Epithelial cell of esophagus (primary cell): ENCODE results near the gene KDM5A.
A peak's percentile ranks its signal among the peaks of the same experiment; 100 is the strongest.
"Not testable (repeated sequence)": the region's sequence is repeated elsewhere in the genome, so short reads cannot be mapped to it uniquely, and the experiment has no call there.

ENCODE experiments used
- DNase-seq: peaks from one replicate; pipeline ENCODE4 v3.0.0; 2010; ENCODE audit warnings: low read depth
- H3K4me3 ChIP-seq: 2 replicates; pipeline ENCODE4 v1.5.1; 2011; ENCODE audit warnings: mild to moderate bottlenecking, low read length, control low read depth
- CTCF ChIP-seq: IDR thresholded peaks from 2 replicates; pipeline ENCODE4 v1.5.1; 2011; ENCODE audit warnings: low read depth, mild to moderate bottlenecking, low read length, control low read depth, inconsistent platforms; ENCODE audit not compliant: insufficient read depth; ENCODE audit errors: missing control alignments

Gene KDM5A

GRCh38 chr12:359091-359490, 30.0 kb downstream of the KDM5A start:
- DNase-seq, result no peak
- H3K4me3 ChIP-seq, result no peak overlapping the region
- no peak for TF ChIP-seq CTCF

- H3K4me3 ChIP-seq, result no peak overlapping the region
- TF ChIP-seq CTCF, result no peak
- peak; percentile 46 for DNase-seq
These were observed 32.7 kb downstream of the KDM5A start for GRCh38 chr12:356276-356988.

GRCh38 chr12:351197-351596, 37.9 kb downstream of the KDM5A start:
- not testable (repeated sequence) for H3K4me3 ChIP-seq, DNase-seq

- peak; percentile 3 for DNase-seq
- not testable (repeated sequence) for H3K4me3 ChIP-seq
These were observed 39.5 kb downstream of the KDM5A start for GRCh38 chr12:349625-350024.

GRCh38 chr12:343036-343435, 46.1 kb downstream of the KDM5A start:
- peak; percentile 39 for DNase-seq
- H3K4me3 ChIP-seq, result not testable (repeated sequence)

GRCh38 chr12:337039-337438, 52.1 kb downstream of the KDM5A start:
- TF ChIP-seq CTCF, result no peak
- DNase-seq, result peak; percentile 30
- no peak overlapping the region for H3K4me3 ChIP-seq

- TF ChIP-seq CTCF, result no peak
- H3K4me3 ChIP-seq, result no peak overlapping the region
- no peak for DNase-seq
These were observed 55.0 kb downstream of the KDM5A start for GRCh38 chr12:334125-334524.

- peak; percentile 39 for DNase-seq
- H3K4me3 ChIP-seq, result no peak overlapping the region
- TF ChIP-seq CTCF, result no peak
These were observed 56.4 kb downstream of the KDM5A start for GRCh38 chr12:332581-333205.
